OCI-LY7 (cell line): Measurements from ENCODE around the gene COL5A1.

Experiments used
- CTCF ChIP-seq: fragments of 200-600 bp; sonication (generic); conservative IDR thresholded peaks from 2 replicates; pipeline ENCODE4 v1.5.1; 2014; ENCODE audit warnings: mild to moderate bottlenecking, antibody characterized with exemption, low read length, moderate library complexity, mixed read lengths
- EZH2phosphoT487 ChIP-seq: fragments of 200-600 bp; sonication (generic); IDR thresholded peaks from 2 replicates; pipeline ENCODE4 v1.6.1; 2018; ENCODE audit warnings: low read depth, borderline replicate concordance, mild to moderate bottlenecking, mixed run types, antibody characterized with exemption, low read length, moderate library complexity, mixed read lengths

GRCh38 chr9:134688231-134688630 lies 46.6 kb downstream of the COL5A1 start:
- TF ChIP-seq CTCF = no peak
- TF ChIP-seq EZH2phosphoT487 = no peak
